A673 (cell line): ENCODE data around the gene PARD6B. TPM values are rescaled to one million over a fixed set of nuclear protein-coding genes. Genes with fewer than 3 reads are reported as not detected.

Source experiments
- BruUV-seq: library from RNA; stranded (reverse); fragments of 400-500 nt; replicated peaks from 2 replicates; lab custom pipeline; 2021; lab: Mats Ljungman, UMichigan
- CTCF ChIA-PET: fragments of 300-600 bp; sonication (Branson Sonifier 250); formaldehyde crosslinking; loops from one replicate; lab custom pipeline; 2022; ENCODE audit warnings: antibody characterized with exemption; lab: Charles Lee
- POLR2A ChIA-PET: fragments of 300-600 bp; sonication (Branson Sonifier 250); formaldehyde crosslinking; loops from one replicate; lab custom pipeline; 2022; ENCODE audit warnings: antibody characterized with exemption; ENCODE audit not compliant: low non-redundant PET; lab: Charles Lee
- DNase-seq: peaks from one replicate; pipeline ENCODE4 v3.0.0-alpha.2; 2015; ENCODE audit warnings: low spot score
- H3K27ac ChIP-seq: fragments of 200-600 bp; sonication (generic); 2 replicates; pipeline ENCODE4 v1.5.1; 2016; ENCODE audit warnings: mixed run types, low read depth, mild to moderate bottlenecking, mixed read lengths, antibody characterized with exemption, low read length; ENCODE audit not compliant: poor library complexity, severe bottlenecking
- H3K27me3 ChIP-seq: fragments of 200-600 bp; sonication (generic); replicated peaks from 2 replicates; pipeline ENCODE4 v1.6.1; 2017; ENCODE audit warnings: mixed run types, low read depth, mild to moderate bottlenecking, mixed read lengths, antibody characterized with exemption, low read length; ENCODE audit not compliant: insufficient read depth, poor library complexity
- H3K36me3 ChIP-seq: fragments of 200-600 bp; sonication (generic); 2 replicates; pipeline ENCODE4 v1.6.1; 2016; ENCODE audit warnings: mixed run types, mild to moderate bottlenecking, mixed read lengths, antibody characterized with exemption, low read length; ENCODE audit not compliant: insufficient read depth, poor library complexity, severe bottlenecking
- H3K4me1 ChIP-seq: fragments of 200-600 bp; sonication (generic); 2 replicates; pipeline ENCODE4 v1.6.1; 2017; ENCODE audit warnings: mixed run types, mild to moderate bottlenecking, mixed read lengths, antibody characterized with exemption, low read length; ENCODE audit not compliant: insufficient read depth, poor library complexity, severe bottlenecking
- H3K4me3 ChIP-seq: fragments of 200-600 bp; sonication (generic); 2 replicates; pipeline ENCODE4 v1.5.1; 2016; ENCODE audit warnings: low read depth, mixed run types, mild to moderate bottlenecking, mixed read lengths, low read length; ENCODE audit not compliant: poor library complexity, severe bottlenecking
- H3K9me3 ChIP-seq: fragments of 200-600 bp; sonication (generic); 2 replicates; pipeline ENCODE4 v1.6.1; 2016; ENCODE audit warnings: mixed run types, low read depth, mild to moderate bottlenecking, mixed read lengths, antibody characterized with exemption, low read length; ENCODE audit not compliant: poor library complexity, severe bottlenecking
- EZH2 ChIP-seq: fragments of 200-600 bp; sonication (generic); IDR thresholded peaks from 2 replicates; pipeline ENCODE4 v1.6.1; 2017; ENCODE audit warnings: borderline replicate concordance, low read depth, mild to moderate bottlenecking, mixed read lengths, antibody characterized with exemption, low read length; ENCODE audit not compliant: poor library complexity, severe bottlenecking
- intact Hi-C: fragments of 100-400 bp; cut with micrococcal nuclease; formaldehyde crosslinking; loops from one replicate; pipeline ENCODE4 v1.10.0; 2022; ENCODE audit not compliant: unreplicated experiment
- total RNA-seq: library from RNA; stranded (reverse); gene quantifications from 2 replicates; pipeline ENCODE4 v1.2.3, GENCODE V29; 2021
- TF ChIP-seq, protein P1 (sequence below): fragments of 300-800, 200-600 bp; sonication (generic); conservative IDR thresholded peaks from 2 replicates; pipeline ENCODE4 v1.5.1; 2017; ENCODE audit warnings: low read depth, mild to moderate bottlenecking, antibody characterized with exemption, low read length, moderate library complexity, mixed read lengths

The PARD6B gene
- total RNA-seq, 1 experiment from 2014 or later: 28.1 TPM

- no peaks in the 10 kb centered on the region for H3K27me3 ChIP-seq
- peaks cover 5% of the 10 kb centered on the region for H3K4me1 ChIP-seq
- no peak for DNase-seq
- intact Hi-C loops: no loop called here
- peaks cover 30% of the 10 kb centered on the region for H3K36me3 ChIP-seq
- no peak overlapping the region for H3K27ac ChIP-seq
- TF ChIP-seq, protein P1, sequence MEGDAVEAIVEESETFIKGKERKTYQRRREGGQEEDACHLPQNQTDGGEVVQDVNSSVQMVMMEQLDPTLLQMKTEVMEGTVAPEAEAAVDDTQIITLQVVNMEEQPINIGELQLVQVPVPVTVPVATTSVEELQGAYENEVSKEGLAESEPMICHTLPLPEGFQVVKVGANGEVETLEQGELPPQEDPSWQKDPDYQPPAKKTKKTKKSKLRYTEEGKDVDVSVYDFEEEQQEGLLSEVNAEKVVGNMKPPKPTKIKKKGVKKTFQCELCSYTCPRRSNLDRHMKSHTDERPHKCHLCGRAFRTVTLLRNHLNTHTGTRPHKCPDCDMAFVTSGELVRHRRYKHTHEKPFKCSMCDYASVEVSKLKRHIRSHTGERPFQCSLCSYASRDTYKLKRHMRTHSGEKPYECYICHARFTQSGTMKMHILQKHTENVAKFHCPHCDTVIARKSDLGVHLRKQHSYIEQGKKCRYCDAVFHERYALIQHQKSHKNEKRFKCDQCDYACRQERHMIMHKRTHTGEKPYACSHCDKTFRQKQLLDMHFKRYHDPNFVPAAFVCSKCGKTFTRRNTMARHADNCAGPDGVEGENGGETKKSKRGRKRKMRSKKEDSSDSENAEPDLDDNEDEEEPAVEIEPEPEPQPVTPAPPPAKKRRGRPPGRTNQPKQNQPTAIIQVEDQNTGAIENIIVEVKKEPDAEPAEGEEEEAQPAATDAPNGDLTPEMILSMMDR: no peak
- no peak for TF ChIP-seq EZH2
- no peak overlapping the region for H3K4me3 ChIP-seq
- ChIA-PET POLR2A (interaction anchor here (0.6 kb wide), 1 partner anchor 24 kb away, joined by 3 read pairs; no protein-coding TSS in a partner anchor), CTCF (no interaction called here)
- BruUV-seq: no TSS peak
- no peaks in the 10 kb centered on the region for H3K9me3 ChIP-seq
Measured at GRCh38 chr20:50753152-50753551, 21.8 kb downstream of the PARD6B start.

GRCh38 chr20:50754420-50754819, 23.0 kb downstream of the PARD6B start:
- Histone ChIP-seq H3K36me3 (peaks cover 22% of the 10 kb centered on the region), H3K27me3 (no peaks in the 10 kb centered on the region), H3K9me3 (no peaks in the 10 kb centered on the region), H3K4me1 (peaks cover 5% of the 10 kb centered on the region), H3K27ac (no peak overlapping the region), H3K4me3 (no peak overlapping the region)
- ChIA-PET CTCF (no interaction called here), POLR2A (no interaction called here)
- no peak for DNase-seq
- BruUV-seq: no TSS peak
- TF ChIP-seq, protein P1: no peak
- intact Hi-C loops: no loop called here

DNA sequence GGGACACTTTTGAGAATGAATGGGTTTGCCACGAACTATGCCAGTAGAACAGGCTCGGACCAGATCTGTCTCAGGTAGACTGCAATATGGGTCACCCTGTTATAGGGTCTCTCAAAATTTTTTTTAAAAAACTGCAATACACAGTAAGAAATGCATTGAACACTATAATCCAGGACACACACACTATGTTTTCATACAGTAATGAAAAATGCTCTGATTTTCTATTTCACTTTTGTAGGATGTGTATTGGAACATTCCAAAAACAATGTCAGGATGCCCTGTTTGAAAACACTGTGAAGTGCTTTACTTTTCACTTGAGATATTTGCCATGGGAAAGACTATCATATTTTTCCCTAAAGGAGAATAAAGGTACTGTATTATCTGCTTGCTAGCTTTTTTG, 25.1 kb downstream of the PARD6B start:
- no peak for DNase-seq
- Histone ChIP-seq H3K9me3 (no peaks in the 10 kb centered on the region), H3K4me1 (peaks cover 2% of the 10 kb centered on the region), H3K36me3 (peaks cover 9% of the 10 kb centered on the region), H3K27ac (no peak overlapping the region), H3K4me3 (no peak overlapping the region), H3K27me3 (no peaks in the 10 kb centered on the region)
- BruUV-seq: no TSS peak
- ChIA-PET POLR2A (no interaction called here), CTCF (no interaction called here)
- TF ChIP-seq, protein P1: no peak
- no peak for TF ChIP-seq EZH2
- intact Hi-C loops: no loop called here
